K562 (cell line): ENCODE measurements around the gene CDC27. TPM values are rescaled to one million over a fixed set of nuclear protein-coding genes. Genes with fewer than 3 reads are reported as not detected.

ENCODE experiments used
- ATAC-seq: fragments of 200-7000 bp; cut with Tn5 transposase; 3 replicates; pipeline ENCODE4 v1.9.1; 2020; ENCODE audit warnings: moderate library complexity
- BruUV-seq: library from RNA; stranded (reverse); fragments of 400-500 nt; replicated peaks from 2 replicates; lab custom pipeline; 2021; lab: Mats Ljungman, UMichigan
- CTCF ChIA-PET: fragments of 300-600 bp; formaldehyde crosslinking; extraction: SDS; loops from one replicate; lab custom pipeline; 2021; ENCODE audit warnings: low intra/inter-chr PET ratio; lab: Yijun Ruan, JAX
- POLR2A ChIA-PET: fragments of 300-600, 350-650 bp; sonication (Branson Sonifier 250); formaldehyde crosslinking; extraction: SDS; loops from one replicate; lab custom pipeline; 2021; ENCODE audit warnings: antibody characterized with exemption, inconsistent platforms; lab: Yijun Ruan, JAX
- DNase-seq, 4 experiments: peaks; one replicate each; pipeline versions ENCODE4 v3.0.0 to v3.0.0-alpha.2; 2011 to 2018; ENCODE audit warnings: low spot score in 3 of 4, mixed read lengths in 3 of 4; ENCODE audit errors: extremely low read depth in 1 of 4
- FAIRE-seq: peaks from 2 replicates; lab custom pipeline; 2011; peaks lifted over from hg19 to GRCh38; lab: Jason Lieb, UNC
- H2AFZ ChIP-seq: 2 replicates; pipeline ENCODE4 v1.6.0; 2011; ENCODE audit warnings: low read depth, low read length, control low read depth, inconsistent platforms
- H3K27ac ChIP-seq: fragments of 200-600 bp; 3 replicates; pipeline ENCODE4 v1.8.0; 2011; ENCODE audit warnings: low read depth, mild to moderate bottlenecking, control low read depth, inconsistent platforms, low read length, moderate library complexity, mixed read lengths; ENCODE audit errors: extremely low read depth
- H3K27me3 ChIP-seq, 2 experiments: fragments of 300-600 bp in 1 of 2; 2 replicates in 1 of 2; 3 replicates in 1 of 2; pipeline versions ENCODE4 v1.6.0 to v1.8.0; 2011; ENCODE audit warnings: inconsistent platforms in 2 of 2, low read length in 2 of 2, mild to moderate bottlenecking in 1 of 2, mixed read lengths in 1 of 2, moderate library complexity in 1 of 2; ENCODE audit not compliant: control insufficient read depth in 2 of 2, insufficient read depth in 2 of 2
- H3K36me3 ChIP-seq: fragments of 300-600 bp; 3 replicates; pipeline ENCODE4 v1.8.0; 2011; ENCODE audit warnings: mild to moderate bottlenecking, low read length, inconsistent platforms; ENCODE audit not compliant: control insufficient read depth, insufficient read depth
- H3K4me1 ChIP-seq, 2 experiments: fragments of 200-600 bp in 1 of 2; replicated peaks in 1 of 2; 2 replicates in 1 of 2; 3 replicates in 1 of 2; pipeline versions ENCODE4 v1.5.1 to v1.8.0; 2011; ENCODE audit warnings: inconsistent platforms in 2 of 2, low read length in 2 of 2, mild to moderate bottlenecking in 1 of 2, mixed read lengths in 1 of 2, moderate library complexity in 1 of 2; ENCODE audit not compliant: control insufficient read depth in 2 of 2, insufficient read depth in 2 of 2
- H3K4me2 ChIP-seq: 2 replicates; pipeline ENCODE4 v1.6.1; 2011; ENCODE audit warnings: low read length, control low read depth, inconsistent platforms, mixed read lengths; ENCODE audit not compliant: insufficient read depth
- H3K4me3 ChIP-seq: fragments of 200-600 bp; sonication (generic), shearing (Covaris generic); 2 replicates; pipeline ENCODE4 v1.5.1; 2016; ENCODE audit warnings: control low read depth, inconsistent platforms
- H3K79me2 ChIP-seq: fragments of 200-600 bp; 3 replicates; pipeline ENCODE4 v1.8.0; 2011; ENCODE audit warnings: low read length, inconsistent platforms; ENCODE audit not compliant: control insufficient read depth, insufficient read depth
- H3K9ac ChIP-seq, 2 experiments: 2 replicates each; pipeline versions ENCODE4 v1.6.0 to v1.6.1; 2011; ENCODE audit warnings: low read depth in 2 of 2, low read length in 2 of 2, control low read depth in 1 of 2, inconsistent platforms in 1 of 2, mild to moderate bottlenecking in 1 of 2, mixed read lengths in 1 of 2; ENCODE audit not compliant: insufficient read depth in 1 of 2
- H3K9me1 ChIP-seq: one replicate; pipeline ENCODE4 v1.6.0; 2011; ENCODE audit warnings: inconsistent platforms, mild to moderate bottlenecking, low read length, moderate library complexity; ENCODE audit not compliant: control insufficient read depth, insufficient read depth
- H3K9me3 ChIP-seq: replicated peaks from 2 replicates; pipeline ENCODE4 v1.5.1; 2011; ENCODE audit warnings: low read depth, low read length, inconsistent platforms; ENCODE audit not compliant: control insufficient read depth, insufficient read depth
- H4K20me1 ChIP-seq: replicated peaks from 2 replicates; pipeline ENCODE4 v1.6.1; 2011; ENCODE audit warnings: low read length, inconsistent platforms, mixed read lengths; ENCODE audit not compliant: control insufficient read depth, insufficient read depth
- C11orf30 ChIP-seq: fragments of 450-650 bp; IDR thresholded peaks from 2 replicates; pipeline ENCODE4 v1.6.1; 2016; ENCODE audit warnings: low read depth, mild to moderate bottlenecking
- MAFF ChIP-seq: IDR thresholded peaks from 2 replicates; pipeline ENCODE4 v1.6.1; 2012; ENCODE audit warnings: low read length, improper control_type of control experiment
- MAFG ChIP-seq: fragments of 450-650 bp; conservative IDR thresholded peaks from 2 replicates; pipeline ENCODE4 v1.6.1; 2016; ENCODE audit warnings: missing genetic modification characterization, missing compliant biosample characterization
- MAFK ChIP-seq: IDR thresholded peaks from 2 replicates; pipeline ENCODE4 v1.6.1; 2011; ENCODE audit warnings: low read length, improper control_type of control experiment
- PHB ChIP-seq: fragments of 250-450 bp; sonication (Bioruptor Pico); IDR thresholded peaks from 2 replicates; pipeline ENCODE4 v1.5.0; 2021
- PYGO2 ChIP-seq: fragments of 450-650 bp; IDR thresholded peaks from 2 replicates; pipeline ENCODE4 v1.6.1; 2016; ENCODE audit warnings: mild to moderate bottlenecking, missing genetic modification characterization, moderate library complexity, missing compliant biosample characterization
- RBM25 ChIP-seq: fragments of 200-400 bp; formaldehyde crosslinking; IDR thresholded peaks from 2 replicates; pipeline ENCODE4 v1.6.1; 2018; ENCODE audit warnings: low read length, low read depth, moderate library complexity; ENCODE audit not compliant: severe bottlenecking
- ZNF316 ChIP-seq: fragments of 450-650 bp; IDR thresholded peaks from 2 replicates; pipeline ENCODE4 v1.6.1; 2016
- WGBS: fragments of 100-300 bp; shearing (Covaris generic); methylation state at CpG from one replicate; pipeline ENCODE4 v1.1.6; 2016; ENCODE audit warnings: low coverage, mixed read lengths; ENCODE audit not compliant: insufficient coverage; ENCODE audit errors: missing lambda C conversion rate; 5-methylcytosine and 5-hydroxymethylcytosine counted together
- in situ Hi-C: fragments of 300-500 bp; cut with MboI; formaldehyde crosslinking; loops from 4 replicates; pipeline ENCODE4 v1.15.0; 2018; ENCODE audit warnings: inconsistent platforms, mixed read lengths
- intact Hi-C: fragments of 100-400 bp; cut with micrococcal nuclease; formaldehyde crosslinking; loops from 2 replicates; pipeline ENCODE4 v1.14.2; 2022
- polyA plus RNA-seq, 8 experiments: library from polyadenylated mRNA; depleted of rRNA in 4 of 8; stranded (reverse) in 5 of 8; unstranded in 3 of 8; fragments of >200 nt; fragmentation: Nextera tagmentation in 2 of 8; fragmentation: Illumina TruSeq in 1 of 8; extraction: Ambion mirVana in 2 of 8; extraction: Trizol in 1 of 8; gene quantifications; 2 replicates each; pipeline versions ENCODE4 v1.2.1 to v1.2.3, GENCODE V29; 2011 to 2014; ENCODE audit warnings: inconsistent platforms in 1 of 8, missing spikeins in 1 of 8
- total RNA-seq, 7 experiments: library from RNA; depleted of rRNA in 6 of 7; stranded (reverse); fragments of >200 nt in 6 of 7; fragmentation: Illumina TruSeq in 2 of 7; extraction: Trizol in 2 of 7; gene quantifications; 2 replicates each; pipeline versions ENCODE4 v1.2.1 to v1.2.3, GENCODE V29; 2011 to 2021; ENCODE audit warnings: low replicate concordance in 1 of 7

CDC27 gene
- total and polyA plus RNA-seq, 9 of the 15 experiments (the other 6 are each of a cell fraction or from before 2014, with no cell fraction given), result 28.6 to 155 (median 94.1) TPM

DNA sequence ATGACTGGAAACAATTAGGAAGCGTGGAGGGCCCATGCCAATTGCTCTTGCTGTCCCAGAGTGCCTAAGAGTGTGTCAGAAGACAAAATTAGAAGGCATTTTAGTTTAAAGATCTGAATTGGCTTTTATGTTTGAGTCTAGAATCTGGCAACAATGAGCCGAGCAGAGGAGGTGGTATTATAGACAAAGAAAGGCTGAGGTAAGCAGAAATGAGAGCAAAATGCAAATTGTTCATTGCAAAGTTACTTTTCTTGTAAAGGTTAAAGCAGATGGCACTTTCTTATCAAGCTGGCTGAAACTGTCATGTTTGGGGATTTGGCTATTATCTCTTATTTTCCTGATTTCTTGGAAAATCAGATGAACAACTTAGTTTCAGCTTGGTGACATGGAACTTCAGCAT lies 23.4 kb upstream of the CDC27 start:
- TF ChIP-seq MAFF, result peak; percentile 80
- peak; percentile 91 for TF ChIP-seq ZNF316
- peak; percentile 84 for TF ChIP-seq C11orf30
- TF ChIP-seq PYGO2 (tag), result no peak
- no peak for TF ChIP-seq RBM25
- TF ChIP-seq MAFG (tag), result peak; percentile 76
- no peak for TF ChIP-seq PHB (CRISPR knock-in tag)
- peak; percentile 76 for TF ChIP-seq MAFK
- Histone ChIP-seq H3K36me3 (peaks cover 31% of the 10 kb centered on the region), H3K9ac (no peak overlapping the region; a peak in 1 of 4 replicates), H3K4me3 (no peak overlapping the region), H3K4me2 (peak overlapping the region; percentile 52), H3K9me1 (no peaks in the 10 kb centered on the region), H3K27me3 (no peaks in the 10 kb centered on the region), H3K4me1 (peaks cover 20 to 38% of the 10 kb centered on the region in 2 experiments; a peak in 4 of 5 replicates), H2AFZ (no peak overlapping the region), H3K79me2 (peaks cover 56% of the 10 kb centered on the region), H4K20me1 (no peaks in the 10 kb centered on the region), H3K9me3 (no peaks in the 10 kb centered on the region), H3K27ac (0 out of 3 replicates have a peak overlapping the region, but pooled peaks have one; percentile 20)
- ChIA-PET CTCF (no interaction called here), POLR2A (interaction anchor here (1.0 kb wide), 1 partner anchor 12 kb away, joined by 5 read pairs; no protein-coding TSS in a partner anchor)
- no TSS peak for BruUV-seq
- ATAC-seq, result no peak
- in situ Hi-C loops (no loop called here), intact Hi-C loops (loop anchor here (5.0 kb wide), 1 partner anchor 35 kb away; no protein-coding TSS in a partner anchor)
- FAIRE-seq, result no peak
- WGBS, result 70% methylated on average over 2 of the region's 2 CpGs
- DNase-seq, result no peak
